Motor neuron (in vitro differentiated cells): ENCODE measurements around the gene SBNO1. TPM values are rescaled to one million over a fixed set of nuclear protein-coding genes. Genes with fewer than 3 reads are reported as not detected.
A peak's percentile ranks its signal among the peaks of the same experiment; 100 is the strongest.
"Not testable (repeated sequence)": the region's sequence is repeated elsewhere in the genome, so short reads cannot be mapped to it uniquely, and the experiment has no call there.

Experiments used
- ATAC-seq, 8 experiments: fragments of 200-7000 bp; cut with Tn5 transposase; replicated peaks in 6 of 8; 2 replicates each; pipeline ENCODE4 v1.8.0; 2021; ENCODE audit warnings: mild to moderate bottlenecking in 8 of 8, moderate library complexity in 8 of 8
- H3K27ac ChIP-seq, 2 donors: fragments of 250-450 bp; sonication (Bioruptor Pico); 2 replicates each; pipeline ENCODE4 v1.9.0; 2021; ENCODE audit warnings: antibody characterized with exemption in 2 of 2, mild to moderate bottlenecking in 2 of 2, moderate library complexity in 1 of 2
- H3K4me1 ChIP-seq, 2 donors: fragments of 250-450 bp; sonication (Bioruptor Pico); replicated peaks in 1 of 2; 2 replicates each; pipeline ENCODE4 v1.6.1; 2021; ENCODE audit warnings: antibody characterized with exemption in 2 of 2, mild to moderate bottlenecking in 2 of 2, moderate library complexity in 1 of 2
- H3K4me3 ChIP-seq, 5 donors: fragments of 250-450 bp; sonication (Bioruptor Pico); 2 replicates each; pipeline ENCODE4 v1.9.0; 2021; ENCODE audit warnings: antibody characterized with exemption in 5 of 5, mild to moderate bottlenecking in 5 of 5, moderate library complexity in 4 of 5
- WGBS, 10 experiments: fragments of 450-650 bp; shearing (Covaris generic); methylation state at CpG; one replicate each; pipeline ENCODE4 v1.0.0; 2022; 5-methylcytosine and 5-hydroxymethylcytosine counted together
- in situ Hi-C, 9 experiments: fragments of 400-800 bp; cut with MboI; loops; one replicate each; pipeline ENCODE4 v1.15.0; 2021; ENCODE audit warnings: low sequenced_read_pairs in 9 of 9, low pct_unique_long_range_greater_than_20kb in 2 of 9; ENCODE audit not compliant: unreplicated experiment in 9 of 9
- total RNA-seq, 8 experiments: library from RNA; unstranded; fragments of 300-600 nt; gene quantifications; 2 replicates each; pipeline versions ENCODE4 v1.2.3 to v1.2.4, GENCODE V29; 2022

Gene SBNO1
- 10 to 100 TPM; 24.8 to 45.4 (median 31.3) TPM for total RNA-seq

DNA sequence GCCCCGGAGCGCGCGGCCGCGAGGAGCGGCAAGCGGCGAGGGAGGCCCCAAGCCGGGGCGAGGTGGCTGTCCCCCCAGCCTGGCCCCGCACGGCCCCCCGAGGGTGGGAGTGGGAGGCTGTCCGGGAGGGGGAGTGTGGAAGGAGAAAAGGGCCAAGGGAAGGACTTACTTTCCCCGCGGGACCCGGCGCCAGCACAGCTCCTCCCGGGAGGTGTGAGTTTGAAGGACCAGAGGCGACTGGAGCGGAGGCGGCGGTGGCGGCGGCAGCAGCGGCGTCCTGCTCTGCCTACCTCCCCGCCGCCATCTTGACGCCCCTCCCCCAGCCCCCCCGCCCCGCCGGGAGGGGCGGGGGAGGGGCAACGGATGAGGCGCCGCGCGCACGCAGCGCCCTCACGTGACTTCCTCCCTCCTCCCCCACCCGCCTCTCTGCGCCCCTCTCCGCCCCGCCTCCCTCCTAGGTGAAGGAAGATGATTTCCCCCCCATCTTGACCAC is at the start of gene SBNO1:
Gene SBNO1, minus strand, starts transcription at position 316 of the 493 bp plus-strand sequence. CDS start 14,406 bp downstream, outside the sequence.
- in situ Hi-C loops, result no loop called here
- Histone ChIP-seq H3K4me1 (peaks cover 3 to 7% of the 10 kb centered on the region in 2 donors), H3K27ac (peak within 1 kb of the TSS; percentile 99), H3K4me3 (peak within 1 kb of the TSS; percentile 60 to 96 (median 75))
- peak; percentile 37 to 69 (median 58) for ATAC-seq
- no CpG with 5 or more reads among the region's 47 CpGs for WGBS, 10 experiments

DNA sequence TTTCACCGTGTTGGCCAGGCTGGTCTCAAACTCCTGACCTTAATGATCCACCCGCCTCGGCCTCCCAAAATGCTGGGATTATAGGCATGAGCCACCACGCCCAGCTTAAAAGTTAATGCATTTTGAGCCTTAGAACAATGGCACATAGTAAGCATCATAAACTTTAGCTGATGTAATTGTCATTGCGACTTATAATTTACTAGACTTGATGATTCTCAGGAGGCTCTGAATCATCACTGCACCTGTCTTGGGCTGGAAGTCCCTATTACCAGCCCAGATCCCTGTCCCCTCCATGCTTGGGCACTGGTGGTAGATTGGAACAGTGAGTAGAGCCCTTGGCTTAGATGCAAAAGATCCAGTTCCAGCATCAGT is 45.4 kb upstream of the SBNO1 start:
- in situ Hi-C loops, result no loop called here
- no peak for ATAC-seq
- Histone ChIP-seq H3K27ac (no peak overlapping the region), H3K4me3 (no peak overlapping the region), H3K4me1 (no peaks in the 10 kb centered on the region)
- WGBS, 10 experiments, result 60 to 100% (median 100%) methylated on average over 1 to 5 of the region's 5 CpGs; no CpG with 5 or more reads in 5 of the 10 experiments

DNA sequence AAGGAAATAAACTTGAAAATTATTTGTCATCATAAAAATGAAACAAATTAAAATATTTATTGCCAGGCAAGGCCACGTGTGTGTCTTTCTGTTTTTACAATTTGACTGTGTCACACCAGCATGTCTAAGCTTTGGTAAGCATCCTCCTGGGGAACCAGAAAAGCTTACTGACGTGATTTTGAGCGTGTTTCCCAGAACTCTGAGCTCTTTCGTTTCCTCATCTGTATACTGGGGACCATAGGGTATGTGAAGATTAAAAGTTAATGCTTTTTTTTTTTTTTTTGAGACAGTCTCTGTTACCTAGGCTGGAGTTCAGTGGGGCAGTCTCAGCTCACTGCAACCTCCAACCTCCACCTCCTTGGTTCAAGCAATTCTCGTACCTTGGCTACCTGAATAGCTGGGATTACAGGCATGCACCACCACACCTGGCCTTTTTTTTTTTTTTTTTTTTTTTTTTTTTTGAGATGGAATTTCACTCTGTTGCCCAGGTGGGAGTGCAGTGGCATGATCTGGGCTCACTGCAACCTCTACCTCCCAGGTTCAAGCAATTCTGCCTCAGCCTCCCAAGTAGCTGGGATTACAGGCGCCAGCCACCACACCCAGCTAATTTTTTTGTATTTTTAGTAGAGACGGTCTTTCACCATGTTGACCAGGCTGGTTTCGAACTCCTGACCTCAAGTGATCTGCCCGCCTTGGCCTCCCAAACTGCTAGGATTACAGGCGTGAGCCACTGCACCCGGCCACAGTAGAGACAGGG is 44.8 kb upstream of the SBNO1 start:
- ATAC-seq, H3K4me3 ChIP-seq, H3K4me1 ChIP-seq, in situ Hi-C loops, H3K27ac ChIP-seq: not testable (repeated sequence)
- 69 to 100% (median 93%) methylated on average over 1 to 8 of the region's 11 CpGs; no CpG with 5 or more reads in 2 of the 10 experiments for WGBS, 10 experiments

DNA sequence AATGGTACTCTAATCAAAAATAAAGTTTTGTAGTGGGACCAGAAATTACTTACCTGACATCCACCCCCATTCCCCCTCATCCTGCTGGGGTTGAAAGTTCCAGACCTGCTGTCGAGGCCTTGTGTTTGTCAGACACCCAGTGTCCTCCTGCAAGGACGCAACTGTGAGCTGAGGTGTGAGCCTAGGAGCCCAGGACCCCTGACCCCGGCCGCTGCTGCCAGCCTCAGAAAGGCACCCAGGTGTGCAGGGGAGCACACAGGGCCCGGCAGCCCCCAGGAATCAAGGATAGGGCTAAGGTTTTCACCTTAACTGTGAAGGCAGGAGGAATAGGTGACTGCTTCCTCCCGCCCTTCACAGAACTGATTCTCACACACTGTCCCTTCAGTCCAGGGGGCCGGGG is 44.0 kb upstream of the SBNO1 start:
- H3K4me3 ChIP-seq, H3K4me1 ChIP-seq, H3K27ac ChIP-seq, ATAC-seq, in situ Hi-C loops: not testable (repeated sequence)
- WGBS, 10 experiments, result 100% methylated on average over 1 to 2 of the region's 7 CpGs; no CpG with 5 or more reads in 8 of the 10 experiments

DNA sequence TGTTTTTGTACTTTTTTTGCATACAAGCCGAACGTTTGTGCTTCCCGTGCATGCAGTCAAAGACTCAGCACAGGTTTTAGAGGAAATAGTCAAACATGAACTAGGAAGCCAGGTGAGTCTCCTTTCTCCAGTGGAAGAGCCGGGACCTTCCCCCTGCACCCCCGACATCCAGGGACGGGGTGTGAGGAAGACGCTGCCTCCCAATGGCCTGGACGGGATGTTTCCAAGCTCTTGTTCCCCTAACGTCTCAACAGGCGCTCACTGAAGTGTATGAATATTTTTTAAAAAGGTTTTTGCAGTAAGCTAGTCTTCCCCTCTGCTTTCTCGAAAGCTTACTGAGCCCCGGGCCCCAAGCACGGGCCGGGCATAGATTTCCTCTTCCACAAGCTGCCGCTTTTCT is 43.3 kb upstream of the SBNO1 start:
- H3K4me3 ChIP-seq, H3K27ac ChIP-seq, in situ Hi-C loops, ATAC-seq, H3K4me1 ChIP-seq: not testable (repeated sequence)
- 50 to 83% methylated on average over 1 to 4 of the region's 15 CpGs; no CpG with 5 or more reads in 8 of the 10 experiments for WGBS, 10 experiments

DNA sequence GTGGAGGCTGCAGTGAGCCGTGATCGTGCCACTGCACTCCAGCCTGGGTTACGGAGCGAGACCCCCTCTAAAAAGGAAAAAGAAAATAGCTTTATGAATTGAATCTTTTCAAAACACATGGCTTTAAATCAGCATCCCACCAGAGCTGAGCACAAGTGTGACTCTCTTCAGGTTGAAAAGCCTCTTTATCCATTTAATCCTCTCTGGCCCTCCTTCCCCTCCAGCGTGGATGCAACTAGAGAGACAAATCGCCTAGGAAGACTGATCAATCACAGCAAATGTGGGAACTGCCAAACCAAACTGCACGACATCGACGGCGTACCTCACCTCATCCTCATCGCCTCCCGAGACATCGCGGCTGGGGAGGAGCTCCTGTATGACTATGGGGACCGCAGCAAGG is 42.6 kb upstream of the SBNO1 start:
- ATAC-seq, H3K4me1 ChIP-seq, in situ Hi-C loops, H3K27ac ChIP-seq, H3K4me3 ChIP-seq: not testable (repeated sequence)
- 82 to 100% (median 92%) methylated on average over 2 to 6 of the region's 15 CpGs; no CpG with 5 or more reads in 2 of the 10 experiments for WGBS, 10 experiments

DNA sequence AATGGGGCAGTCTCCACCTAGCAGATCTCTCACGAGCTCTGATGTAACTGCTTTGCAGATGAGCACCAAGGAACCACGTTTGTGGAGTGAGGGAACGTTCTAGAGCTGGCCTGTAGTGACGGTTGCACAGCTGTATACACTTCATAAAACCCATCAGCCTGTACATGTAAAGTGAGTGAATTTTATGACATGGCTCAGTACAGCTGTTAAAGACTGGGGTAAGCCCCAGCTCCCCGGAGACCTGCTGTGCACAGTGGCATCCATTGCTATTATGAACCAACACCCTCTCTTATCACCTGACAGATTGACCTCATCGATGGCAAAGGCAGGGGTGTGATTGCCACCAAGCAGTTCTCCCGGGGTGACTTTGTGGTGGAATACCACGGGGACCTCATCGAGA is 39.9 kb upstream of the SBNO1 start:
- Histone ChIP-seq H3K4me1 (no peaks in the 10 kb centered on the region), H3K27ac (no peak overlapping the region), H3K4me3 (no peak overlapping the region)
- no peak for ATAC-seq
- in situ Hi-C loops, result no loop called here
- 80 to 100% (median 97%) methylated on average over 1 to 8 of the region's 9 CpGs; no CpG with 5 or more reads in 5 of the 10 experiments for WGBS, 10 experiments

DNA sequence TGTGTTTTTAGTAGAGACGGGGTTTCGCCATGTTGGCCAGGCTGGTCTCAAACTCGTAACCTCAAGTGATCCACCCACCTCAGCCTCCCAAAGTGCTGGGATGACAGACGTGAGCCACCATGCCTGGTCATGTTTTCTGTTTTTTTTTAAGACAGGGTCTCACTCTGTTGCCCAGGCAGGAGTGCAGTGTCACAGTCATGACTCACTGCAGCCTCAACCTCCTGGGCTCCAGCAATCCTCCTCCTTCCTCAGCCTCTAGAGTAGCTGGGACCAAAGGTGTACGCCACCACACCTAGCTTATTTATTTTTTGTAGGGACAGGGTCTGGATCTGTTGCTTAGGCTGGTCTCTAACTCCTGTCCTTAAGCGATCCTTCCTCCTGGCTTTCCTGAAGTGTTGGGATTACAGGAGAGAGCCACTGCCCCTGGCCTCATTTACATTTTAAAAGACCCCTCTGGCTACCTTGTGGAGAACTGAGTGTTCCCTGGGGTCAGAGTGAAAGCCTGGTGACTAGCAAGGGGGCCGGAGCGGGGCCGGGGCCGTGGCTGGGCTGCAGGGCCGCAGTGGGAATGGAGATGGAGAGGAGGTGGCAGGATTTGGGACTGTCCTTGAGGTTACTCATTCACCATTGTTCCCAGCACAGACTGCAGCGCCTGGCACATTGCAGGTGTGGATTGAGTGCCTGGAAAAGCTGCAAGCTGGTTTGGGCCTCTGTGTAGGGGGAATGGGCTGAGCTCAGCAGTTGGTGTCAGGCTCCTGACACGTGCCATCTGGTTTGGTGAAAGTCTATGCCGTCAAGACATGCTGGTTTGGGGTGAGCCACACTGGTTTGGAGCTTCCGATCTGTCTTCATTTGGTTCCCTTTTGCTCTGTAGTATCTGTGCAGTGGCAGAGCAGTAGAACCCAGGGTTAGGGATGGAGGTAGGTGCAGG is 37.4 kb upstream of the SBNO1 start:
- Histone ChIP-seq H3K4me3 (no peak overlapping the region), H3K4me1 (no peaks in the 10 kb centered on the region), H3K27ac (no peak overlapping the region)
- WGBS, 10 experiments, result 38 to 100% (median 75%) methylated on average over 1 to 7 of the region's 15 CpGs; no CpG with 5 or more reads in 2 of the 10 experiments
- no peak for ATAC-seq
- in situ Hi-C loops, result no loop called here

DNA sequence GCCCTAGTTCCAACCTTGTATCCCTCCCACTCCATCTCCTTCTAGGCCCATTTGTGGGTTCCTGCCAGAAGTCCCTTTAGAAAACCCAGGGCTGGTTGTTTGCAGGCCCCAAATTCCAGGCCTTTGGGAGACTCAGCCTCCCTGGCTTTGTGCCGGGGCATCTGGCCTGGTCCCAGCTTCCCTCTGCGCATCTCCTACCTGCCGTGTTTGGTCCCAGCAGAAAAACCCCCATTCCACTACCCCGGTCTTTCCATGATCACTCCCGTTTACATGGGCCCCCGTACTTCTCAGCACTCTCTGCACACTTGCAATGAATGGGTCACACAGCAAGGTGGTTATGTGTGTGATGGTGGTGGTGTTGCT is 34.6 kb upstream of the SBNO1 start:
- in situ Hi-C loops, result no loop called here
- H3K27ac ChIP-seq, result no peak overlapping the region
- no peaks in the 10 kb centered on the region for H3K4me1 ChIP-seq
- H3K4me3 ChIP-seq, result no peak overlapping the region
- WGBS, 10 experiments, result 26 to 95% (median 80%) methylated on average over 1 to 6 of the region's 6 CpGs; no CpG with 5 or more reads in 5 of the 10 experiments
- ATAC-seq, result no peak

DNA sequence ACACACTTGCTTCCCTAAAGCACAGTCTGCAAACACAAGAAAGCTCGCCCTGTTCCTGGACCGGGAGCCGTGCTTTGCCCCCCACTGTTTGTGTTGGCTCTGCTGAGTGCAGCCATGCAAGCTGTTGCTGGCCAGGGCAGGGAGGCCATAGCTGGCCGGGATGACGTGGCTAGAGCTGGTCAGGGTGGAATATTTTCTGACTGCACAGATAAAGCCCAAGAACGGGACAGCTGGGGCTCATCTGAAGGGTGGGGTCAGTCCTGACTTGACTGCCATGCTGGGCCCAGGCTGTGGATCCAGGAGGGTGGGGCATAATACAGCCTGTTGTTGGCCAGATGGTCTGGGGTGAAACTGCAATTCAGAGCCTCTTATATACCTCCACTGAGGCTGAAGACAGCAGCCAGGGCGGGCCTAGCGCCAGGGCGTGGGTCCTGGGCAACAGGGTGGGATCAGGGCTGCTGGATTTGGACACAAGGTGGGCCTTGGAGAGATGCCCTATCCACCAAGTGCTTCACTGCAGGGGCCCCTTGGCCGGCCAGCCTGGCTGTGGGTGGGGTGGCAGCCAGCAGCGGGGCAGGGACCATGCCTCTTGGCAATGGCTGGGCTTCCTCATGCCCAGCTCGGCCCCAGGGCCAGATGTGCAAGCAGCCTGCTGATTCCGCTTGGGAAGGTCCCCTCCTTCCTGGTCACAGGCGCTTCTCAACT is 34.1 kb upstream of the SBNO1 start:
- H3K27ac ChIP-seq, result no peak overlapping the region

DNA sequence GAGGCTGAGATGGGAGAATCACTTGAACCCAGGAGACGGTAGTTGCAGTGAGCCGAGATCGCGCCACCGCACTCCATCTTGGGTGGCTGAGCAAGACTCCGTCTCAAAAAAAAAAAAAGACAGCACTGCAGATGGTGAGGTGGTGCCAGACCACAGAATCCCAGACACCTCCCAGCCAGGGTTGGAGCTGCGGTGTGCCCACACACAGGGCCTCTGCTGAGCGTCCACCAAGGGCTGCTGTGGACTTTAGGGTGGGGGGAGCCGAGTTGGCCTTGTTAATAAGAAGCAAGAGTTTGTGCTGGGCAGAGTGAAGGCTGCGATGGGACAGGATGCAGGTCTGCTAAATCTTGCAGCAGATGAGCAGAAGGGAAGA is 33.5 kb upstream of the SBNO1 start:
- H3K27ac ChIP-seq, result no peak overlapping the region
- peak in 2 of 8 experiments; percentile 3 to 6 for ATAC-seq
- H3K4me3 ChIP-seq, result no peak overlapping the region
- no peaks in the 10 kb centered on the region for H3K4me1 ChIP-seq
- in situ Hi-C loops, result no loop called here
- 0 to 100% (median 90%) methylated on average over 1 to 6 of the region's 10 CpGs; no CpG with 5 or more reads in 4 of the 10 experiments for WGBS, 10 experiments

More for the DNA sequence above, 34.1 kb upstream of the SBNO1 start:
- WGBS, 10 experiments, result 0 to 100% (median 77%) methylated on average over 1 to 7 of the region's 14 CpGs; no CpG with 5 or more reads in 3 of the 10 experiments
- ATAC-seq, result peak in 5 of 8 experiments; percentile 22 to 94 (median 91)
- in situ Hi-C loops, result no loop called here
- no peak overlapping the region for H3K4me3 ChIP-seq
- no peaks in the 10 kb centered on the region for H3K4me1 ChIP-seq

DNA sequence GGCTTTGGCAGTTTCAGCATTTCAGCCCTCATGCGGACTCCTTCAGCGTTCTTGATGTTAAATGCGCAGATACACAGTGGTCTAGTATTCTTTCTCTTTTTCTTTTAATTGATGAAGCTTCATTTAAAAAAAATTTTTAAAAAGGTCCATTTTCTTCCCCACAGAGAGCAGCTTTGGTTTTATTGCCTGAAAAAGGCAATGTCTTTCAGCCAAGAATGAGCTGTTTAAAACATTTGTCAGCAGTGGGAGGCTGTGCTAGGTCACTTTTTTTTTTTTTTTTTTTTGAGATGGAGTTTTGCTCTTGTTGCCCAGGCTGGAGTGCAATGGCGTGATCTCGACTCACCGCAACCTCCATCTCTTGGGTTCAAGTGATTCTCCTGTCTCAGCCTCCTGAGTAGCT is 32.8 kb upstream of the SBNO1 start:
- H3K27ac ChIP-seq, result no peak overlapping the region
- H3K4me1 ChIP-seq, result no peaks in the 10 kb centered on the region
- WGBS, 10 experiments, result 60 to 100% (median 95%) methylated on average over 1 to 5 of the region's 6 CpGs; no CpG with 5 or more reads in 2 of the 10 experiments
- in situ Hi-C loops, result no loop called here
- no peak overlapping the region for H3K4me3 ChIP-seq
- no peak for ATAC-seq
